Measurements from ENCODE around the gene LAMA5.

LAMA5 gene

DNA sequence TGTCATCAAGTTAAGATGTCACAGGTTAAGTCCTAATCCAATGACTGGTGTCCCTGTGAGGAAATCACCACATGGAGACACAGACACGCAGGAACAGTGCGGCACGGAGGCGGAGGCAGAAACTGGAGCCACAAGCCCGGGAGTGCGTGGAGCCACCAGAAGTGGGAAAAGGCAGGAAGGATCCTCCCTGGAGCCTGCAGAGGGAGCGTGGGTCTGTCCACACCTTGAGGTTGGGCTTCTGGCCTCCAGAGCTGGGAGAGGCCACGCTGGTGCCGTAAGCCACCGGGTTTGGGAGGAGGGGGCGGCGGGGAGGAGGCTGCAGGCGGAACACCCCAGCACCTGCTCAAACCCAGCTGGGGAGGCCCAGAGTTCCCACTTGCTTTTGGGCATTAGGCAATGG, 36.2 kb upstream of the LAMA5 start:
- no peak for DNase-seq

DNA sequence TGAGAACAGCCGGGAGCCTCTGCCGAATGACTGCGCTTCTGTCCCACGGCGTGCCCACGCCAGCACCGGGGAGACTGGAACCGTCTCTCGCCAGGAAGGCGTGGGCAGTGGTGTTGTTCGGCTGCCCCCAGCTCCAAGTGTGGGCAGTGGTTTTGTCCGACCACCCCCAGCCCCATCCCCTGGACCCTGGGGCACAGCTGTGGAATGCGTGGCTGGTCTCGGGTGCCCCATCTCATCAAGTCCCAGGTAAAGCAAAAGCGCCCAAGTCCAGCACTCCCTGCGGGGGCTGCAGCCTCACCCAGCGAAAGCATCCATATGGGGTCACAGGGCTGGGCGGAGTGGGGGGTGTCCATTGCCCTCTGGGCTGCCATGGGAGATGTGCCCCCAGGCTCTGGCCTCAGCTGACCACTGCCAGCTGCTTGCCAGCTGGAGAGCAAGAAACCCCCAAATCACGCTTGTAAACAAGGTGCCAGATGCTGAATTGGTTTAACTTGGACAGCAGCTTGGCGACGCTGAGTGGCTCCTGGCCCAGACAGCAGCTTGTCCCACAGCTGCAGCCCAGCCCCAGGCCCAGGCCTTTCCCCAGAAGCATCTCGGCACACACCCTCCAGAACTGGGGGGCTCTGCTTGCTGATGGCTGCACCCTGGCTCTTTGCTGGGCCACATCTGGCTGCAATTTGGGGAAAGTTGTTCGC, 35.5 kb upstream of the LAMA5 start:
- DNase-seq = no peak

GRCh38 chr20:62401331-62401779, 34.2 kb upstream of the LAMA5 start:
- DNase-seq = no peak

GRCh38 chr20:62400541-62400940, 33.4 kb upstream of the LAMA5 start:
- DNase-seq = no peak

DNA sequence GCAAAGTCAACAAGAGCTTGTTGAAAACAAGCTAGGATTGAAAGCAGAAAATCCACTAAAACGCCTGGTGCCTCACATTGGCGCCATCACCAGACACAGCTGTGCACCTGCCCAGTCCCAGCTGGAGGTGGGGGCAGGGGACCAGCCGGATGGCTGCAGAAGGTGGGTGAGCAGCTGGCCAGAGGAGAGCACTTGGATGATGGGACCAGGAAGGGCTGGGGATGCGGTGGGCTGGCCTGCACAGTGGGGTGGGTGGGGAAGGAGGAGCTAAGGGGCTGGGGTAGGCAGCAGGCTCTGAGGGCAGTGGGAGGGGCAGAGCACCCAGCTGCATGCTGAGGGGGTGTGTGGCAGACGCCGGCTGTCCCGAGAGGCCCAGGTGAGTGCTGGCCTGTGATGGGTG, 32.9 kb upstream of the LAMA5 start:
- DNase-seq = no peak

DNA sequence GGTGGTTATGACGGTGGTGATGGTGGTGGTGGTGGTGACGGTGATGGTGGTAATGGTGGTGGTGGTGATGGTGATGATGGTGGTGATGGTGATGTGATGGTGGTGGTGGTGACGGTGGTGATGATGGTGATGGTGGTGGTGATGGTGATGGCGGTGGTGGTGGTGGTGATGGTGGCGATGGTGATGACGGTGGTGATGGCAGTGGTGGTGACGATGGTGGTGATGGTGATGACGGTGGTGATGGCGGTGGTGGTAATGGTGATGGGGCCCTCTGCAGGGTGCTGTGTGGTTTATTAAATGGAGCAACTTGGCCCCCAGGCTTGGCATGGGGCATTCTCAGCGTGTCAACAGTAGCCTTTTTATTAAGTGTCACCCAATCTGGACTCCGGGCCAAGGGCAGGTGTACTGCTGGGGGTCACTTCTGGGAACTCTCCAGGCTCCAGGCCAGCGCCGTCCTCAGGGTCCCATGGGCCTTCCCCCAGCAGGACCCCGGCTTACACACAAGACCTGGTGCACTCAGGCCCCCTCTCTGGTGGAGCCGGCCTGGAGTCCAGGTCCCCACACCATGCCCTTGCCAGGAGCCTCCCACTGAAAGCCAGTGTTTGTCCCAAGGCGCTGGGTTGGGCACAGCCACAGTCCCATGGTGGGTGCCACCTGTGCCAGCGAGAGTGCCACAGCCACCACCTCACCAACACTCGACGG, 31.2 kb upstream of the LAMA5 start:
- DNase-seq = no peak

DNA sequence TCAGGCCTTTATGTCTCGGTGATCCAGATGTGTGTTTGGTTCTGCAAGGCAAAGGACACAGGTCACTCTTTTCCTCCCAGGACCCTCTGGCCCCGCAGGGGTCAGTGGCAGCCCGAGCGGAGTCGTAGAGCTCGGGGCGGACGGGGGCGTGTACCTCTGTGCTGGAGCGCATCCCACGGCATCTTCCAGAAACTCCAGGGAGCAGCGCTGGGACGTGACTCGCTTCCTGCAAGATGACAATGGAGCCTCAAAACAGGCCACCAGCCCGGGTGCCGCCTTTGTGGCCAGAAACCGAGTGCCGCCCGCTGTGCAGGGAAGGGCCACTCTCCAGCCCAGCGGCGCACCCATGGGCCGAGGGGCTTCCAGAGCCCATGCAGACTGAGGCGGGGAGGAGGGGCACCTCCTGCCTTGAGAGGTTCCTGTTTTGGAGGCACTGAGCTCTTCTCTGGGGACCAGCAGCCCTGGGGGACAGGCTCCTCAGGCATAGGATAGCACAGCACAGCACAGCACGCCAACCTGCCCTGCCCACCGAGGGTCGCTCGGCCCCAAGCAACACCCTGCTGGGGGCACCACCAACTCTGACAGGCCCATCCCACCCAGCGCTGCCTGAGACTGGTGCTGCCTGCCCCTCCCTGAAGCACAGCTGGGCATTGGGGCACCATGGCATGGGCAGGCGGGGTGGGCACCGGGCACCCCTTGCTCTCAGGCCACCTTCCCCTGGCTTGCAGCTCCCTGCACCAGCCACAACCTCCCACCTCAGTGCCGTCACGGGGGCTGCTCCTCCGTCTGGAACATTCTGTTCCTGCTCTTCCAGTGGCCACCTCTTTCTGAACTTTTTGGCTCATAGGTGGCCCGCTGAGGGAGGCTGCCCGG, 29.5 kb upstream of the LAMA5 start:
- DNase-seq = no peak

DNA sequence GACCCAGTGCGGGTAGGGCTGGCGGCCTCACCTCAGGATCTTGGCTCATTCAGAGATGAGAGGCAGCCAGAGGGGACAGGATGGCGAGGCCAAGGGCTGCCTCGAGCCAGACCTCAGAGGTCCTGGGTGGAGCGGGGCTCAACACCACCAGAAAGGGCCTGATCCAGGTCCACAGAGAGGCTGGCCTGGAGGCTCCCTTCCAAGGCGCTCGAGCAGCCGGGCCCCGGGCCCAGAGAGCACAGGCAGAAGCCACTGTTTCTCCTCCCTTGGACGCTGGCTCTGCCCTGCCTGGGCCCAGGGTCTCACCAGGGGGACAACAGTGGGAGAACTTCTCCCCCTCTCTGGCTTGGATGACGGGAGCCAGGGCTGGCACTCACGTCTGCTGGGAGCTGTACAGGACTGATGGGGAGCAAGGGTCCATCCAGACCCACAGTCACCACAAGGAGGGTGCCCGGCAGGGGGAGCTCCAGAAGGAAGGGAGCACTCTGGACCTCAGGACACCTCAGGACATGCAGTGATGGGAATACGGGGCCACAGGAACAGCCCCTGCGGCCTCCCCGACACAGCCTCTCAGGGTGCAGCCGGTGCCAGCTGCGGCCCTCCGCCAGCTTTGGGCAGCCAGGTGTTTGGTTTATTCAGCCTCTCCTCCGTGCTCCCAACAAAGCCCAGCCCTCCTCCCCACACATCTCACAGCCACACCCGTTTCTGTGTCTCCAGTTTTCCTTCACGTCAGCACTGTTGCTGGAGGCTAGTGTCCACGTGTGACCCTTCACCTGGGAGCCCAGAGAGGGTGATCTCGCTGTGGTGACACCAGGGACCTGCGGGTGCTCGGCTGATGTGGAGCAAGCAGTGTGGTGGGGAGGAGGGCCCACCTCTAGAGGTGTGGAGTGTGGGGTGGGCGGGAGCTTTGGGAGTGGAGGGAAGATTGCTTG, 28.5 kb upstream of the LAMA5 start:
- no peak for DNase-seq

DNA sequence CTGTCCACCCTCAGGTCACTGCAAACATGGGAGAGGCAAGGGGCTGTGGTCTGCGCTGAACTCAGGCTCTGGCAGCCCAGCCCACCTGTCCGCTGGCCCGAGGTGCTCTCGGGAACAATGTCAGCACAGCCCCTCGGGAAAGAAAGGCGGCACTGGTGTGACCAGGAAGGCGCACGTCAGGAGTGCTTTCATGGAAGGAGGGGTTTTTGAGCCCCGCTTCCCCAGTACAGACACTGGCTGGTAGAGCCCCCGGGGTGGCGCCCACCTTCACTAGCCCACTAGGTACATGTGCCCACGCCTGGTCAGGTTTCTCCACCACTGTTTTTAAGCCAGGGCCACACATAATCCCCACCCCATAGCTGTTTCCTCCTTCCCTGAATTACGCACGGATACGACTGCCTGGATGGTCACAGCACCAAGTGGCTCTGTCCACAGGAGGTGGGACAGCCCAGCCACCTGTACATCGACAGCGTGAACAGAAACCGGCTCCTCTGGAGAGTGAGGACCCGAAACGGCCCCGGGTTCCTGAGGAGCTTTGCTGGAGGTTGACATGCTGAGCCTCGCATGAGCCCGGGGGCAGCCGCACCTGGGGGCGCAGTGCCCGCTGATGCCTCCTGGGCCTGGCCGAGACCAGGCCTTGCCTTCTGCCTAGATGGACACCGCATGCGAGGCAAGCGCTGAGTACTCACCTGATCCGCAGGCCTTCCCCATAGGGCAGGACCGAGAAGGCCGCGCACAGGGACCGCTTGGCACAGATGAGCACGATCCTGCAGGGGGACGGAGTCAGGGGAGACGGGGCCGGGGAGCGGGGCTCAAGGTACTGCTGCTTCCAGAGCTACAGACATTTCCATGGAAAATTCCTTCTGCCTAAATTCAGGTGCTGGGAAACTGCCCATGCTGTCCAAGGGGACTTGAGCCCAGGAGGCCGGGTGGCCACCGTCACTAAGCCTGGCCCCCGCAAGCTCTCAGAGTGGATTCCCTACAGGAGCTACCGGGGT, 27.4 kb upstream of the LAMA5 start:
- DNase-seq = no peak

DNA sequence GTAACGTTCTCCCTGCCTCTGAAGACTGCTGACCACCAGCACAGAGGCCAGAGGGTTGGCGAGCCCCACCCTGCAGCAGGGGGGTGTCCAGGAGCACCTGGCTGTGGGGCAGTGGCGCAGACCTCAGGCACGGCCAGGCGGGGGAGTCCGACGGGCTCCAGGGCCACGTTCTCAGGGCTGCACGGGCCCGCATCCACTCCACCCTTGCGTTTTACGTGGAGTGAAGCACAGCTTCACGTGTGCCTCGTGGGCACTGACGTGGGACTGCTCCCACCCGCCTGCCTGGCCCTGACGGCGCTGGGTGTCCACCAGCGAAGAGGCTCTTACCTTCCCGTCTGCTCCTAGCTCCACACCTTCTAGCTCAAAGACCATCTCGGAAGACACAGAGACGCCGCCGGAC, 26.7 kb upstream of the LAMA5 start:
- no peak for DNase-seq

DNA sequence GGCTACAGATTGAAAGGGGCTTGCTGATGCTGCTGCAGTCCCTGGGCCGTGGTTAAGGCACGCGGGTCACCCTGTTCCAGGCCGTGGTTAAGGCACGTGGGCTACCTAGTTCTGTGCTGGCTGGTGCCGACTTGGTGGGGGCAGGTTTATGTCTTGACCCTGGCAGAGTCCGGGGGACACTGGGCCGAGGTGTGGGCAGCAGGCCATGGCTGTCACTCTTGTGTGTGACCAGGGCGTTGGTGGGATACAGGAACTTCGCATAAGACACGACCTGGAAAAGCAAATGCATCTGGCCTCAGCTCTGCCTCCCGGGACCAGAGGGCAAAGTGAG, 26.2 kb upstream of the LAMA5 start:
- DNase-seq = no peak

- no peak for DNase-seq
Observed at GRCh38 chr20:62392621-62393334, 25.7 kb upstream of the LAMA5 start.

DNA sequence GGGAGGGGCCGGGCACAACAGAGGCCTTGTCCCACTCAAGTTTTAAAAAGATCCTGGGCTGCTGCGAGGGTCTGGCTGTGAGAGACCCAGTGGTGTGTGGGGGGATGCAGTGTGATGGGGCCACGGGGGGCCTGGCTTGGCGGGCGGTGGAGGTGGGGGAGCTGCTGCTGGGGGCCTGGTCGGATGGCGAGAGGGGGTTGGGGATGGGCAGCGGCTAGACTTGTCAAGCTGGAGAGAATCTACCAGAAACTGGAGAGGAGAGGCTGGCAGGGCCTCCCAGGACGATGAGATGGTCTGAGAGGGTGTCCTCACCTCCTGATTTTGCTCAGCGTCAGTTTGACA, 24.9 kb upstream of the LAMA5 start:
- DNase-seq = no peak

DNA sequence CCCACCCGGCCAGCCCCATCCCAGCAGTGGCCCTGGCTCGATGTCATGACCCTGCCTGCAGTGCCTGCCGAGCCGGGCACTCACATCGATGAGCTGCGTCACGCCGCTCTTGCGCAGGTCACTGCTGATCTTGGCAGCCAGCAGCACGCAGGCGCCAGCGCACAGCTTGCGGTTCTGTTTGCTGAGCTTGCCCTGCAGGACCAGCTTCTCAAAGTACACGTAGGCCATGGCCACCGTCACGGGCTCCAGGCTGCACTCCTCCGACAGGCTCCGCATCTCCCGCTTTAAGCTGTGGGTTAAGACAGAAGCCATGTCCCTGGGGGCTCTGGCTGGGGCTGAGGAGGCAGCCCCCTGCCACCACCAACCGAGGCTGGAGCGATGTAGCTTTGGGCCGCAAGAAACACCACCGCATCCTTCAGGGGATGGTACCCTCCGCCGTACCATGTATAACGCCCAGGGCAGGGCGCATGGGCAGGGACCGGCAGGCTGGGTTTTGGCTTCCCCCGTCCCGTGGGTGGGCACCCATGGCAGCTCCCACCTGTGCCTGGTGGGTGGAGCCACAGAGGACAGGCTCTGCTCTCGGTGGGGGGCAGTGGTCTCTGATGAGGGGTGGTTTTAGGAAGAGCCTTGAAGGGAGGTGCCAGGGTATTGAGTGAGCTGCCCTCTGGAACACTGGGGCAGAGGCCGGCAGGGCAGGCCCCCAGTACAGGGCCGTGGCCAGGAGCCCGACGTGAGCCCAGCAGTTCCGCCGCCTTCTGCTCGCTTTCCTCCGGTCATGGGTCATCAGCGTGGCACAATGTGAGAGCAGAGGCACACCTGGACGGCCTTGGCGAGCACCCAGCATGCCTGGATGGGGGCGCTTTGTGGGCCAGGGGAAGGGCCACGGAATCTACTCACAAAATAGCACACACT, 24.3 kb upstream of the LAMA5 start:
- DNase-seq = no peak

GRCh38 chr20:62390317-62391164, 23.4 kb upstream of the LAMA5 start:
- no peak for DNase-seq

DNA sequence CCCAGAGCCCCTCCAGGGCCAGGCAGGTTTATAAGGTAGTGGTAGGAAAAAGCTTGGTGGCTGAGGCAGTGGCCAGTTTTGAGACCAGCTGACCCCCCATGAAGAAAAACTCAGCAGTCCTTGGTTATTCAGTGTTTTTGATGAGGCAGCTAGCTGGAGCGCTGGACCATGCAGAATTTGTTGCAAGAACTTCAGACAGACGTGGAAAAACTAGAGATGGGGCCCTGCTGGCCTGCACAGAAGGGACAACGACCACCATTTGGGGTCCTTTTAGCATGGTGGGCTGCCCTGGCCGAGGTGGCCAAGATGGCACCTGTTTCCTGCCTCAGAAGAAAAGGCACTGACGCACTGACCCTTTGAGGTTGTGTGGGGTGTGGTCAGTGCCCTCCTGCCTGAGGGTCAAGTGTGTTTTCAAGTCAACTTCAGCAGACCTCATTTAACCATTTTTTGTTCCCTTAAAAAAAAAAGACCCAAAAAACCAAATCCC, 22.5 kb upstream of the LAMA5 start:
- no peak for DNase-seq

- DNase-seq = no peak
Observed at GRCh38 chr20:62388839-62389600, 21.9 kb upstream of the LAMA5 start.

Data from NCI-H226 (cell line).